Testis (tissue), 3 donors: ENCODE measurements around the gene TELO2. TPM values are rescaled to one million over a fixed set of nuclear protein-coding genes. Genes with fewer than 3 reads are reported as not detected.

Source experiments
- DNase-seq: peaks from one replicate; pipeline ENCODE4 v3.0.0-alpha.2; 2019
- H3K27ac ChIP-seq, 2 donors: fragments of 200-600 bp; sonication (generic); one replicate each; pipeline ENCODE4 v1.5.1; 2019
- H3K27me3 ChIP-seq: fragments of 200-600 bp; sonication (generic); one replicate; pipeline ENCODE4 v1.5.1; 2019
- H3K36me3 ChIP-seq: fragments of 200-600 bp; sonication (generic); one replicate; pipeline ENCODE4 v1.5.1; 2017; ENCODE audit warnings: low read depth; ENCODE audit errors: missing control alignments
- H3K4me1 ChIP-seq: fragments of 200-600 bp; sonication (generic); one replicate; pipeline ENCODE4 v1.5.1; 2019
- H3K4me3 ChIP-seq, 2 donors: fragments of 200-600 bp; sonication (generic); one replicate each; pipeline ENCODE4 v1.5.1; 2017 to 2019
- H3K9me3 ChIP-seq: fragments of 200-600 bp; sonication (generic); one replicate; pipeline ENCODE4 v1.5.1; 2017
- POLR2A ChIP-seq: fragments of 450-650 bp; IDR thresholded peaks from one replicate; pipeline ENCODE4 v1.6.1; 2017; ENCODE audit warnings: antibody characterized with exemption, mild to moderate bottlenecking, moderate library complexity
- WGBS, 2 donors: methylation state at CpG; one replicate each; pipeline ENCODE4 v1.1.5; 2018; 5-methylcytosine and 5-hydroxymethylcytosine counted together
- intact Hi-C: fragments of 100-400 bp; cut with DNase I; formaldehyde crosslinking; loops from one replicate; pipeline ENCODE4 v1.15.1; 2023; ENCODE audit warnings: low total_unique reads
- polyA plus RNA-seq: library from polyadenylated mRNA; stranded (reverse); fragments of 350-450 nt; fragmentation: Illumina TruSeq; extraction: RNeasy Lipid Tissue Mini Kit (QIAGEN cat#74804); gene quantifications from one replicate; pipeline ENCODE4 v1.2.3, GENCODE V29; 2014; ENCODE audit warnings: low read depth, low replicate concordance; ENCODE audit not compliant: insufficient read depth
- total RNA-seq, 2 donors: library from RNA; depleted of rRNA; stranded (reverse); fragments of >200 nt; gene quantifications; one replicate each; pipeline ENCODE4 v1.2.3, GENCODE V29; 2016
- TF ChIP-seq, protein P1 (sequence below), 3 experiments: fragments of 450-650 bp in 2 of 3; fragments of 200-600 bp in 1 of 3; sonication (generic) in 1 of 3; IDR thresholded peaks; one replicate each; pipeline ENCODE4 v1.5.1; 2016 to 2019; ENCODE audit warnings: antibody characterized with exemption in 3 of 3, mild to moderate bottlenecking in 2 of 3, moderate library complexity in 1 of 3

TELO2 gene
- total and polyA plus RNA-seq, 3 donors from 2014 or later = 25.7 to 46.0 (median 45.2) TPM

DNA sequence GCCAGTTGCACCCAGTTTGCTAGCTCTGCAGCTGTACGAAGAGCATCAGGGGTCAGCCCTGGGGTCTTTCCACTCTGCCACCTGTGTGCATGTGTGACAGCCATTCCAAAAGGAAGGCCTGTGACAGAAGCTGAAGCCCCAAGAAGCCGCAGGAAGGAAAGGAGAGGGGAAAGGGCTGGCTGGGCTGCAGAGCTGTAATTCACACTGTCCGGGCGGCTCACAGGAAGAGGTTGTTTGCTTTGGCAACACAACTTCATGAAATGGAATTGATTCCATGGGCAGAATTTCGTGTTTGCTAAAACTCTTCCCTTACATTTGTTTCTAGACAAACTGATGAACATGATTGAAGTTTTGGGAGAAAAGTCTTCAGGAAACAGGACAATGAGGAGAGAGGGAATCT is 55.1 kb downstream of the TELO2 start:
- Histone ChIP-seq H3K9me3 (no peaks in the 10 kb centered on the region), H3K4me3 (no peak overlapping the region), H3K27me3 (no peaks in the 10 kb centered on the region), H3K36me3 (no peaks in the 10 kb centered on the region), H3K27ac (peak overlapping the region; percentile 11 to 75), H3K4me1 (peaks cover 63% of the 10 kb centered on the region)
- DNase-seq = no peak
- no peak for TF ChIP-seq POLR2A
- TF ChIP-seq, protein P1, sequence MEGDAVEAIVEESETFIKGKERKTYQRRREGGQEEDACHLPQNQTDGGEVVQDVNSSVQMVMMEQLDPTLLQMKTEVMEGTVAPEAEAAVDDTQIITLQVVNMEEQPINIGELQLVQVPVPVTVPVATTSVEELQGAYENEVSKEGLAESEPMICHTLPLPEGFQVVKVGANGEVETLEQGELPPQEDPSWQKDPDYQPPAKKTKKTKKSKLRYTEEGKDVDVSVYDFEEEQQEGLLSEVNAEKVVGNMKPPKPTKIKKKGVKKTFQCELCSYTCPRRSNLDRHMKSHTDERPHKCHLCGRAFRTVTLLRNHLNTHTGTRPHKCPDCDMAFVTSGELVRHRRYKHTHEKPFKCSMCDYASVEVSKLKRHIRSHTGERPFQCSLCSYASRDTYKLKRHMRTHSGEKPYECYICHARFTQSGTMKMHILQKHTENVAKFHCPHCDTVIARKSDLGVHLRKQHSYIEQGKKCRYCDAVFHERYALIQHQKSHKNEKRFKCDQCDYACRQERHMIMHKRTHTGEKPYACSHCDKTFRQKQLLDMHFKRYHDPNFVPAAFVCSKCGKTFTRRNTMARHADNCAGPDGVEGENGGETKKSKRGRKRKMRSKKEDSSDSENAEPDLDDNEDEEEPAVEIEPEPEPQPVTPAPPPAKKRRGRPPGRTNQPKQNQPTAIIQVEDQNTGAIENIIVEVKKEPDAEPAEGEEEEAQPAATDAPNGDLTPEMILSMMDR (IDR thresholded peaks at IDR 0.05) = no peak
- intact Hi-C loops = no loop called here
- 46 to 64% methylated on average over 5 of the region's 5 CpGs for WGBS, 2 donors

DNA sequence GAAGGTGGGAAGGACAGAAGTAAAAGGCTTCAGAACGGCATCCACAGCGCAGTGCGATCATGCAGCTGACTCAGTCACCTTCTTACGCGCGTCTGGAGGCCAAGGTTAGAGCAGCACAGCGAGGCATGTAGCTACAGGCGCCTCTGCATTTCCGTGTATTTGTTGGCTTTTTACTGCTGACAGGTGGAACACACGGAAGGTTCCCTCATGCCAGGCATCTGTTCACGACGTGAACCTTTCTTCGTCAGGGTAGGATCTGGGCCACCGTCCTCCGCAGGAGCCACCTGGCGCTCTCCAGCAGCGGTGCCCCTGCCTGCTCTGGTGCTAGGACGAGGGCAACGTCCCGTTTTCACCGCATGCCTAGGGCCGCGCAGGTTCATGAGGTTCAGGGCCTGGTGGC is 55.6 kb downstream of the TELO2 start:
- peaks cover 66% of the 10 kb centered on the region for H3K4me1 ChIP-seq
- TF ChIP-seq POLR2A = no peak
- TF ChIP-seq, protein P1 (IDR thresholded peaks at IDR 0.05) = no peak
- WGBS, 2 donors = 73 to 83% methylated on average over 6 to 23 of the region's 23 CpGs
- no peaks in the 10 kb centered on the region for H3K36me3 ChIP-seq
- no peak overlapping the region for H3K4me3 ChIP-seq
- intact Hi-C loops = no loop called here
- DNase-seq = no peak
- peak overlapping the region; percentile 11 to 75 for H3K27ac ChIP-seq
- no peaks in the 10 kb centered on the region for H3K27me3 ChIP-seq
- no peaks in the 10 kb centered on the region for H3K9me3 ChIP-seq

DNA sequence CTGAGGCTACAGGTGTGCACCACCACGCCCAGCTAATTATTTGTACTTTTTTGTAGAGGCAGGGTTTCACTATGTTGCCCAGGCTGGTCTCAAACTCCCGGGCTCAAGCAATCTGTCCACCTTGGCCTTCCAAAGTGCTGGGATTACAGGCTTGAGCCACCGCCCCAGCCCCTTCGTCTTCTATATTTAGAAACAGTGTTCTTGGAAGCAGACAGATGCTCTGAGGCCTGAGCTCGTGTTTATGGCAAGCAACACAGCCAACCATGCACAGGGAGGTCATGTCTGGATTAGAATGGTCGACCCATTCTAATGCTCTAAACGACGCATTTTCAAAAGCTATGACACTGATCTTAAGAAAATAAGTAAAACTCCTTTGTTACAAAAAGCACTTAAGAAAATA is 56.9 kb downstream of the TELO2 start:
- Histone ChIP-seq H3K36me3 (no peaks in the 10 kb centered on the region), H3K27me3 (no peaks in the 10 kb centered on the region), H3K4me1 (peaks cover 64% of the 10 kb centered on the region), H3K27ac (peak overlapping the region in 1 of 2 donors; percentile 75), H3K9me3 (no peaks in the 10 kb centered on the region), H3K4me3 (no peak overlapping the region)
- DNase-seq = peak; percentile 64
- TF ChIP-seq, protein P1 (IDR thresholded peaks at IDR 0.05) = no peak
- TF ChIP-seq POLR2A = no peak
- intact Hi-C loops = no loop called here
- 64% methylated on average over 8 of the region's 8 CpGs for WGBS, 2 donors

DNA sequence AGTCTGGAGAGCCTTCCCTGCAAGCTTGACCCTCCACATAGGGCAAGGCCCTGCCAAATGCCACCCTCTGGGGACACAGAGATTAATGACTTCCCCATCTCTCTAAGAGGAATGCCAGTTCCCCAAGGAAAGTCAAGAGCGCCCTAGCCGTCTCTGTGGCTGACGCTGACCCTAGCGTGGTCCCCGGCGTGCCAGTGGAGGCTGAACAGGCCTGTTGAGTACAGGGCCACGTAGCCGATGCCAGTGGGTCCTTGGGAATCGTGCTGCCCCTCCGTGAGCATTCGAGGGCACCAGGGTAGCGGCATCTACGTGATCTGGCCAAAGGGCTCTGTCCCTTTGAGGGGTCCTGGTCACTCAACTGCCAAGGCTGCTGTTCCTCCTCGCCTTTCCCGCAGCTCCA is 57.5 kb downstream of the TELO2 start:
- no peaks in the 10 kb centered on the region for H3K27me3 ChIP-seq
- no peaks in the 10 kb centered on the region for H3K36me3 ChIP-seq
- H3K9me3 ChIP-seq = no peaks in the 10 kb centered on the region
- intact Hi-C loops = no loop called here
- TF ChIP-seq, protein P1 (IDR thresholded peaks at IDR 0.05) = no peak
- TF ChIP-seq POLR2A = no peak
- WGBS, 2 donors = 85 to 88% methylated on average over 5 to 15 of the region's 15 CpGs
- H3K4me3 ChIP-seq = no peak overlapping the region
- peaks cover 62% of the 10 kb centered on the region for H3K4me1 ChIP-seq
- peak overlapping the region in 1 of 2 donors; percentile 75 for H3K27ac ChIP-seq
- DNase-seq = no peak

DNA sequence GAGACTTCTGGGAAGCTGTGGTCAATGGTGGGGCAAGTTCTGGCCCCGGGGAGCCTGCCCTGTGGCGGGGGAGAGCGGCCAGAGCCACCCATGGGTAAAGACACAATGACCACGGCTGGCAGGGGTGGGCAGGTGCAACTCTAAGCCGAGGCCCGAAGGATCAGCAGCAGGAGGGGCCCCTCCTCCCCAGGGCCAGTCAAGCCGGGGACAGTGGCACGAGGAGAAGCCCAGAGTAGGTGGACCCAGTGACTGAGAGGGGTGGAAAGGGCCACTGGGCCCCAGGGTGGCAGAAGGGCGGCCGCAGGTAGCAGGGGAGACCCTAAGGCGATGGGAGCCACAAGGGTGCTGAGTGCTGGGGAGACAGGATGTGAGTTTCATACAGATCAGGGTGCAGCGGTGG is 58.0 kb downstream of the TELO2 start:
- intact Hi-C loops = no loop called here
- Histone ChIP-seq H3K4me1 (peaks cover 58% of the 10 kb centered on the region), H3K27ac (peak overlapping the region; percentile 51 to 75), H3K9me3 (no peaks in the 10 kb centered on the region), H3K4me3 (no peak overlapping the region), H3K27me3 (no peaks in the 10 kb centered on the region), H3K36me3 (no peaks in the 10 kb centered on the region)
- DNase-seq = no peak
- 83 to 94% methylated on average over 10 to 12 of the region's 12 CpGs for WGBS, 2 donors
- TF ChIP-seq, protein P1 (IDR thresholded peaks at IDR 0.05) = no peak
- TF ChIP-seq POLR2A = no peak
